Lower leg skin (tissue), 4 donors: Measurements from ENCODE around the gene NRF1. TPM values are rescaled to one million over a fixed set of nuclear protein-coding genes. Genes with fewer than 3 reads are reported as not detected.
A peak's percentile ranks its signal among the peaks of the same experiment; 100 is the strongest.
"Not testable (repeated sequence)": the region's sequence is repeated elsewhere in the genome, so short reads cannot be mapped to it uniquely, and the experiment has no call there.

ENCODE experiments used
- DNase-seq, 2 donors: peaks; one replicate each; pipeline ENCODE4 v3.0.0-alpha.2; 2019; ENCODE audit warnings: low spot score in 2 of 2
- H3K4me3 ChIP-seq: fragments of 200-600 bp; sonication (generic); 2 replicates; pipeline ENCODE4 v1.5.1; 2017; ENCODE audit warnings: mild to moderate bottlenecking, low read depth; ENCODE audit not compliant: poor library complexity, severe bottlenecking
- CTCF ChIP-seq, 3 donors: fragments of 450-650 bp; IDR thresholded peaks; one replicate each; pipeline ENCODE4 v1.5.1; 2016; ENCODE audit warnings: antibody characterized with exemption in 3 of 3, mild to moderate bottlenecking in 3 of 3, moderate library complexity in 2 of 3
- POLR2A ChIP-seq, 2 donors: fragments of 450-650 bp; IDR thresholded peaks; one replicate each; pipeline ENCODE4 v1.6.1; 2016 to 2017; ENCODE audit warnings: antibody characterized with exemption in 2 of 2, mild to moderate bottlenecking in 1 of 2, moderate library complexity in 1 of 2
- WGBS, 2 donors: methylation state at CpG; one replicate each; pipeline ENCODE4 v1.1.5; 2018; 5-methylcytosine and 5-hydroxymethylcytosine counted together
- intact Hi-C: fragments of 100-400 bp; cut with DNase I; formaldehyde crosslinking; loops from one replicate; pipeline ENCODE4 v1.15.0; 2023; ENCODE audit warnings: low total_unique reads
- total RNA-seq, 4 donors: library from RNA; depleted of rRNA; stranded (reverse); fragments of >200 nt; gene quantifications; one replicate each; pipeline ENCODE4 v1.1.0, GENCODE V29; 2016

Gene NRF1
- total RNA-seq: 10 to 100 TPM; 16.4 to 22.6 (median 18.9) TPM

GRCh38 chr7:129611246-129612111 lies at the start of gene NRF1:
TSS of gene NRF1 (plus strand) at chr7:129611720. CDS start at chr7:129657352, 45,632 bp downstream.
- TF ChIP-seq POLR2A (IDR thresholded peaks at IDR 0.05) (peak in 1 of 2 donors; percentile 34), CTCF (IDR thresholded peaks at IDR 0.05) (no peak)
- intact Hi-C loops: no loop called here
- WGBS, 2 donors: 0 to 1% methylated on average over 29 to 44 of the region's 98 CpGs
- peak; percentile 79 to 96 for DNase-seq
- peak within 1 kb of the TSS; percentile 57 for H3K4me3 ChIP-seq

DNA sequence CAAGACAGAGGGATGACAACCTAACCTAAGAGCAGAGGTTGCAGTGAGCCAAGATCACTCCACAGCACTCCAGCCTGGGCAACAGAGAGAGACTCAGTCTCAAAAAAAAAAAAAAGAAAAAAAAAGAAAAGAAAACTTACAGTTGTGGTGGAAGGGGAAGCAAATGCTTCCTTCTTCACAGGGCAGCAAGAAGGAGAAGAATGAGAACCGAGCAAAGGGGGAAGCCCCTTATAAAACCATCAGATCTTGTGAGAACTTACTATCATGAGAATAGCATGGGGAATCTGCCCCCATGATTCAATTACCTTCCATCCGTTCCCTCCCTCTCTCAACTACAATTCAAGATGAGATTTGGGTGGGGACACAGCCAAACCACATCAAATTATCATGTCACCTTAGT lies 45.2 kb upstream of the NRF1 start:
- intact Hi-C loops, H3K4me3 ChIP-seq, DNase-seq: not testable (repeated sequence)
- 52 to 81% methylated on average over 2 of the region's 2 CpGs for WGBS, 2 donors

DNA sequence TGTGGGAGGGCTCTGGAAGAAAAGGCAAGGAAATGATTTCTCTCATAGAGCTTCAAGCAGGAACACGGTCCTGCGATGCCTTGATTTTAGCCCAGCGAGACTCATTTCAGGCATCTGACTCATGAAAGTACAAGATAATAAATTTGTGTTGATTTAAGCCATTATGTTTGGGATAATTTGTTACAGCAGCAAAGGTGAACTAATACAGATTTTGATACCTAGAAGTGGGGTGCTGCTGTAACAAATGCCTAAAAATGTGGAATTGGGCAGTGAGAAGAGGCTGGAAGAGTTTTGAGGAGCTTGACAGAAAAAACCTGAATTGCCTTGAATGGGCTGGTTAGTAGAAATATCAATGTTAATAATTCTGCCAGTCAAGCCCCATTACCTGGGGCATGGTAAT lies 44.1 kb upstream of the NRF1 start:
- TF ChIP-seq POLR2A (IDR thresholded peaks at IDR 0.05) (no peak), CTCF (IDR thresholded peaks at IDR 0.05) (no peak)
- 91 to 95% methylated on average over 3 of the region's 3 CpGs for WGBS, 2 donors
- no peak for DNase-seq
- intact Hi-C loops: no loop called here
- no peak overlapping the region for H3K4me3 ChIP-seq

DNA sequence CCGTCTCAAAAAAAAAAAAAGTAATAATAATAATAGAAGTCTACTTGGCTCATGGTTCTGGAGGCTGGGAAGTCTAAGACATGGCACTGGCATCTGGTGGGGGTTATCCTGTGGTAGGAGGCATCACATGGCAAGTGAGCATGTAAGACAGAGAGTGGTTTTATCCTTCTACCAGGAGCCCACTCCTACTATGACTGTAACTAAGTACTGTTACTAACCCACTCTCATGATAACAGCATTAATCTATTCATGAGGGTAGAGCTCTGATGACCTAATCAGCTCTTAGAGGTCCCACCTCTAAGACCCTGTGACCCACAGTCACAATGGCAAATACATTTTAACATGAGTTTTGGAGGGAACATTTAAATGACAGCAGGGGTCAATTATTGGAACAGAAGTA lies 43.3 kb upstream of the NRF1 start:
- 92 to 100% methylated on average over 1 of the region's 1 CpG for whole genome bisulfite sequencing, 2 donors
- intact Hi-C loops: no loop called here

GRCh38 chr7:129569326-129569725 lies 42.2 kb upstream of the NRF1 start:
- no peak for DNase-seq
- WGBS, 2 donors: 88 to 91% methylated on average over 4 of the region's 4 CpGs

More for the DNA sequence above, 43.3 kb upstream of the NRF1 start:
- no peak for DNase-seq
- no peak overlapping the region for H3K4me3 ChIP-seq
- TF ChIP-seq CTCF (IDR thresholded peaks at IDR 0.05): no peak
- no peak for TF ChIP-seq POLR2A (IDR thresholded peaks at IDR 0.05)

More at GRCh38 chr7:129569326-129569725, 42.2 kb upstream of the NRF1 start:
- TF ChIP-seq CTCF (IDR thresholded peaks at IDR 0.05) (no peak), POLR2A (IDR thresholded peaks at IDR 0.05) (no peak)
- no peak overlapping the region for H3K4me3 ChIP-seq
- intact Hi-C loops: no loop called here
